ENCODE data around the gene UQCR10. TPM values are rescaled to one million over a fixed set of nuclear protein-coding genes. Genes with fewer than 3 reads are reported as not detected.
A peak's percentile ranks its signal among the peaks of the same experiment; 100 is the strongest.

Gene UQCR10
- total RNA-seq, 2 donors from 2014 or later: 92.8 to 124 TPM

DNA sequence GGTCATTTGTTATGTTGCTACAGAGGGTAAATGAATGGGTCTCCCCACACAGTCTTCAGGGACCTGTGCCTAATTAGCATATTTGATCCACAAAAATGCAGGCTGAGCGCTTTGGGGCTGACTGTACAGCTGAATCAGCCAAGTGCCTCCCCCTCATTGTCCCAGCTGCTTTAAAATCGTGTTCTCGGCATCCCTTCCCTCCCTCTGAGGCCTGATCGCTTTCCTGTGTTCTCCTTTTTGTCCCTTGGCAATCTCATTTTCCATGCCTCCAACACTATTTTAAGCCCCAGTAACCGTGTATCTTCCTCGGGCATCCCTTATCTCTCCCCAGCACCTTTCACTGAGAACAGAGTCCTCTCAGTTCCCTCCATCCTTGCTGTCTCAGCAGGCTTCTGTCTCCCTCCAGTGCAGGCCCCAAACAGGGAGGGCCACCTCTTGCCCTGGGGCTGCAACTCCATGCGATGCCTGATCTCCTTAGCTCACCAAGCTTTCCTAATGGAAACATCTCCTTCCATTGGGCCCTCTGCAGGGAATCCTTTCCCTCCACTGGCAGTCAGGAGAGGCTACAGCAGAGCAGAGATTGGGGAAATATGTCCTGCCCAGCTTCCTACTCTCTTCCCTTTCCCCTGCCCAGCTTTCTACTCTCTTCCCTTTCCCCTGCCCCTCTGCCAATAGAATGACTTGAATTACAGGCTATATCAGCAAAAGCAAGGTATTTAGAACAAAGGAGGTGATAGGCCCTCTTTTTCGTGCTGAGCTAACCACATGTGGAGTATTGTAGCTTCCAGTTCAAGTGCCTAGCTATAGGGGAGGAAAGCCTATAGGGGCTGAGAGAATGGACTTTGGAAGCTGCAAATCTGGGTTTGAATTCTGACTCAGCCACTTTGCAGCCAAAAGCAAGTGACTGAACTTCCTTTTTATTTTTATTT, 13.8 kb downstream of the UQCR10 start:
- Histone ChIP-seq H3K9me3 (no peaks in the 10 kb centered on the region), H3K4me1 (replicated peaks) (peaks cover 6% of the 10 kb centered on the region), H3K27ac (peak overlapping the region in 1 of 2 donors; percentile 62), H3K4me3 (no peak overlapping the region), H3K27me3 (replicated peaks; ENCODE audit: insufficient read depth) (no peaks in the 10 kb centered on the region), H3K36me3 (no peaks in the 10 kb centered on the region)
- WGBS: 53% methylated on average over 8 of the region's 8 CpGs
- intact Hi-C loops (cut with DNase I): no loop called here
- TF ChIP-seq POLR2AphosphoS5 (IDR thresholded peaks at IDR 0.05) (no peak), POLR2A (IDR thresholded peaks at IDR 0.05) (no peak)
- TF ChIP-seq, protein P1, sequence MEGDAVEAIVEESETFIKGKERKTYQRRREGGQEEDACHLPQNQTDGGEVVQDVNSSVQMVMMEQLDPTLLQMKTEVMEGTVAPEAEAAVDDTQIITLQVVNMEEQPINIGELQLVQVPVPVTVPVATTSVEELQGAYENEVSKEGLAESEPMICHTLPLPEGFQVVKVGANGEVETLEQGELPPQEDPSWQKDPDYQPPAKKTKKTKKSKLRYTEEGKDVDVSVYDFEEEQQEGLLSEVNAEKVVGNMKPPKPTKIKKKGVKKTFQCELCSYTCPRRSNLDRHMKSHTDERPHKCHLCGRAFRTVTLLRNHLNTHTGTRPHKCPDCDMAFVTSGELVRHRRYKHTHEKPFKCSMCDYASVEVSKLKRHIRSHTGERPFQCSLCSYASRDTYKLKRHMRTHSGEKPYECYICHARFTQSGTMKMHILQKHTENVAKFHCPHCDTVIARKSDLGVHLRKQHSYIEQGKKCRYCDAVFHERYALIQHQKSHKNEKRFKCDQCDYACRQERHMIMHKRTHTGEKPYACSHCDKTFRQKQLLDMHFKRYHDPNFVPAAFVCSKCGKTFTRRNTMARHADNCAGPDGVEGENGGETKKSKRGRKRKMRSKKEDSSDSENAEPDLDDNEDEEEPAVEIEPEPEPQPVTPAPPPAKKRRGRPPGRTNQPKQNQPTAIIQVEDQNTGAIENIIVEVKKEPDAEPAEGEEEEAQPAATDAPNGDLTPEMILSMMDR (IDR thresholded peaks at IDR 0.05): no peak
- DNase-seq (ENCODE audit: low spot score): no peak

- H3K27ac ChIP-seq: peak overlapping the region; percentile 51 to 62
- intact Hi-C loops (cut with DNase I): no loop called here
- WGBS: 50% methylated on average over 7 of the region's 7 CpGs
- peaks cover 6% of the 10 kb centered on the region for H3K4me1 ChIP-seq (replicated peaks)
- H3K9me3 ChIP-seq: no peaks in the 10 kb centered on the region
- H3K36me3 ChIP-seq: no peaks in the 10 kb centered on the region
- TF ChIP-seq, protein P1 (IDR thresholded peaks at IDR 0.05): no peak
- TF ChIP-seq POLR2AphosphoS5 (IDR thresholded peaks at IDR 0.05): peak; percentile 73
- peak; percentile 89 for DNase-seq (ENCODE audit: low spot score)
- H3K4me3 ChIP-seq: no peak overlapping the region
- H3K27me3 ChIP-seq (replicated peaks; ENCODE audit: insufficient read depth): no peaks in the 10 kb centered on the region
These were observed 15.1 kb downstream of the UQCR10 start for GRCh38 chr22:29782061-29782845.

DNA sequence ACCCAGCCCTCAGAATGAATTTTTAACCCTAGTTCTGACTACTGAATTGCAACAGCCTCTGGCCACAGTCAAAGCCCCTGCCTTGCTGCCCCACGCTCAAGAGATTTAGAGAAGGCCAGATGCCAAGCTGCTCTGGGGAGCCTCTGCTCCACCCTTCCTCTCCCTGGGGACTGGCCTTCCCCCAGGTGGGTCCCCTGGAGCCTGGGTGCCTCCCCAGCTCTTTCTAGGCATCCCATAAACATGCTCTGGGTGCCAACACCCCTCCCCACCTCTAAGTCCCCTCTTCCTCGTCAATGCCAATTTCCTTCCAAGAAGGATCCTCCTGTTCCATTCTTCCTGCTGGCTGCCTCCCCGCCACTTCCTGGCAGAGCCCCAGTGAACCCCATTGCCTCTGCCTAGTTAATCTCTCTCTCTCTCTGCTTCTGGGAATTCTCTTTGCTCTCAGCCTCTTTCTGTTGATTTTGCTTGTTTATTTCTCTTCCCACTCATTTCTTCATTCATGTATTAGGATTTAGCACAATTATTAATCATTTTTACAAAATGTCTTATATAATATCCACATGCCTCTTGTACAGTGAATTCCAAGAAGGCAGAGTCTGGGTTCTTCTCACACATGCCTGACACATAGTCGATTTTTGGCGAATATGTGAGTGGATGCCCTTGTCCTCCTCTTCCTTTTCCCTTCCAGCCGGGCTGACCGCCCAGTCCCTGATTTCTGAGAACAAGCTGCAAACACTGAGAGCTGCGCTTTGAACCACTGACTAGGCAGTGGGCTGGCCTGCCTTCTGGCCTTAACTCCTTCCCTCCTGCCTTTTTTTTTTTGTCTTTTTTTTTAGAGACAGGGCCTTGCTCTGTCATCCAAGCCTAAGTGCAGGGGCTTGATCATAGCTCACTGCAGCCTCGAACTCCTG, 17.5 kb downstream of the UQCR10 start:
- no peak for DNase-seq (ENCODE audit: low spot score)
- 24% methylated on average over 9 of the region's 9 CpGs for WGBS
- Histone ChIP-seq H3K4me1 (replicated peaks) (peaks cover 8% of the 10 kb centered on the region), H3K4me3 (no peak overlapping the region), H3K36me3 (peaks cover 0 to 13% of the 10 kb centered on the region in 2 donors), H3K27ac (peak overlapping the region; percentile 43 to 53), H3K9me3 (no peaks in the 10 kb centered on the region), H3K27me3 (replicated peaks; ENCODE audit: insufficient read depth) (no peaks in the 10 kb centered on the region)
- TF ChIP-seq POLR2AphosphoS5 (IDR thresholded peaks at IDR 0.05): peak; percentile 39
- TF ChIP-seq POLR2A (IDR thresholded peaks at IDR 0.05): no peak
- intact Hi-C loops (cut with DNase I): no loop called here

DNA sequence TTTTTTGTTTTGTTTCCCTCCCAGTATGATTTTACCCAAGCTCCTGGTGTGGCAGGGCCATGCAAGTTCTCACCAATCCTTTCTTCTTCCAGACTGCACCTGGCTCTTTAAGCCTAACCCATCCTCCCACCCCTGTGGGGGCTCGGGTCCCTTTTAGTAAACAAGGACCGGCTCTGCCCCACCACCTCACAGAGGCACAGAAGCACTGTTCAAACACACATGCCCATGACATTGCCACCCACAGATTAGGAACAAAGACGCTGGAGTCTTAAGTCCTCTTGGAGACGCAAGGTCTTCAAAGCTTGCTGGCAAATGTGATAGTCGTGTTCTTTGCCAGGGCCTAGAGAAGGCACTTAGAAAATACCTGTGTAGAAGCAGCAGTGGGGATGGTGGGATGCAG, 18.9 kb downstream of the UQCR10 start:
- no peak overlapping the region for H3K27ac ChIP-seq
- H3K9me3 ChIP-seq: no peaks in the 10 kb centered on the region
- peaks cover 8% of the 10 kb centered on the region for H3K4me1 ChIP-seq (replicated peaks)
- intact Hi-C loops (cut with DNase I): no loop called here
- no peak overlapping the region for H3K4me3 ChIP-seq
- 28% methylated on average over 5 of the region's 5 CpGs for WGBS
- no peaks in the 10 kb centered on the region for H3K27me3 ChIP-seq (replicated peaks; ENCODE audit: insufficient read depth)
- no peak for TF ChIP-seq POLR2AphosphoS5 (IDR thresholded peaks at IDR 0.05)
- TF ChIP-seq POLR2A (IDR thresholded peaks at IDR 0.05): no peak
- TF ChIP-seq, protein P1 (IDR thresholded peaks at IDR 0.05): no peak
- DNase-seq (ENCODE audit: low spot score): no peak
- peaks cover 0 to 26% of the 10 kb centered on the region in 2 donors for H3K36me3 ChIP-seq
